Vagina (tissue), 2 donors: ENCODE measurements around the gene MS4A2. TPM values are rescaled to one million over a fixed set of nuclear protein-coding genes. Genes with fewer than 3 reads are reported as not detected.
"Not testable (repeated sequence)": the region's sequence is repeated elsewhere in the genome, so short reads cannot be mapped to it uniquely, and the experiment has no call there.

Experiments used
- DNase-seq, 2 donors: peaks; one replicate each; pipeline ENCODE4 v3.0.0-alpha.2; 2017; ENCODE audit errors: extremely low spot score in 2 of 2
- H3K27ac ChIP-seq: fragments of 200-600 bp; sonication (generic); one replicate; pipeline ENCODE4 v1.5.1; 2019
- H3K27me3 ChIP-seq: fragments of 200-600 bp; sonication (generic); one replicate; pipeline ENCODE4 v1.5.1; 2019
- H3K36me3 ChIP-seq, 2 donors: fragments of 200-600 bp; sonication (generic); one replicate each; pipeline ENCODE4 v1.5.1; 2017 to 2019
- H3K4me1 ChIP-seq: fragments of 200-600 bp; sonication (generic); one replicate; pipeline ENCODE4 v1.5.1; 2019
- H3K4me3 ChIP-seq, 2 donors: fragments of 200-600 bp; sonication (generic); 1 replicate in 1 of 2; 2 replicates in 1 of 2; pipeline ENCODE4 v1.5.1; 2016 to 2019
- H3K9me3 ChIP-seq: fragments of 200-600 bp; sonication (generic); one replicate; pipeline ENCODE4 v1.5.1; 2019
- POLR2A ChIP-seq, 2 donors: fragments of 450-650 bp; IDR thresholded peaks; one replicate each; pipeline ENCODE4 v1.6.1; 2017; ENCODE audit warnings: antibody characterized with exemption in 2 of 2, mild to moderate bottlenecking in 2 of 2, moderate library complexity in 2 of 2
- POLR2AphosphoS5 ChIP-seq, 2 donors: sonication (generic); formaldehyde crosslinking; IDR thresholded peaks; one replicate each; pipeline ENCODE4 v1.9.0; 2017; ENCODE audit warnings: antibody characterized with exemption in 2 of 2, mild to moderate bottlenecking in 2 of 2, low read depth in 1 of 2; ENCODE audit not compliant: insufficient read depth in 1 of 2
- intact Hi-C: fragments of 100-400 bp; cut with DNase I; formaldehyde crosslinking; loops from one replicate; pipeline ENCODE4 v1.15.1; 2023
- total RNA-seq: library from RNA; depleted of rRNA; stranded (reverse); fragments of >200 nt; gene quantifications from one replicate; pipeline ENCODE4 v1.2.3, GENCODE V29; 2016
- TF ChIP-seq, protein P1 (sequence below), 3 experiments: fragments of 450-650 bp in 2 of 3; fragments of 200-600 bp in 1 of 3; sonication (generic) in 1 of 3; IDR thresholded peaks; one replicate each; pipeline ENCODE4 v1.5.1; 2017 to 2019; ENCODE audit warnings: antibody characterized with exemption in 3 of 3, mild to moderate bottlenecking in 2 of 3, moderate library complexity in 2 of 3

Gene MS4A2
- total RNA-seq, 1 donor from 2014 or later: 10.3 TPM

DNA sequence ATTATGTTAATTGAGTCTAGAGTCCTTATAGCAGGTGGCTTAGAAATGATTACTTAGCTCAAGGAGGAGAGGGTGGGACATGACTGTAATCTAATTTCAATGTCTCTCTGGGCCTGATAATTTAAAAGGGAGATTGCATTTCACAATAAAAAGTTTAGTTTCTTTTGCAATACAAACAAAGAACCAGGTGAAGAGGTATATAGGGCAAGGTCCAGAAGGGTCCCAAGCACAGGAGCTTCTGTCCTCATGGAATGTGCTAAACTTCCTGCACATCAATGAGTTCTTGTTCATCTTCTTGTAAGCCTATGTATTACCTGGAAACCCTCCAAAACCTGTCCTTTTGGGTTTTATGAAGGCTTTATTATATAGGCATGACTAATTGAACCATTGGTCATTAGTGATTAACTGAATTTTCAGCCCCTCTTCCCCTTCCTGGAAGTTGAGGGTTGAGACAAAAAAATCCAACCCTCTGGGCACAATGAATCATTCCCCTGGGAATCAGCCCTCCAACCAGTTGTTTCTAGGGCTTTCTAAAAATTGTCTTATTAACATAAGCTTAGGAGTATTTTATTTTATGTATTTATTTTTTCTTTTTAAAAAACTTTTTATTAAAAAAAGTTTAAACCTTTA is 37.6 kb downstream of the MS4A2 start:
- no peak overlapping the region for H3K27ac ChIP-seq
- no peak overlapping the region for H3K4me3 ChIP-seq
- TF ChIP-seq POLR2A (IDR thresholded peaks at IDR 0.05) (no peak), POLR2AphosphoS5 (IDR thresholded peaks at IDR 0.05; ENCODE audit: insufficient read depth in 1 of 2, low read depth in 1 of 2) (no peak)
- TF ChIP-seq, protein P1, sequence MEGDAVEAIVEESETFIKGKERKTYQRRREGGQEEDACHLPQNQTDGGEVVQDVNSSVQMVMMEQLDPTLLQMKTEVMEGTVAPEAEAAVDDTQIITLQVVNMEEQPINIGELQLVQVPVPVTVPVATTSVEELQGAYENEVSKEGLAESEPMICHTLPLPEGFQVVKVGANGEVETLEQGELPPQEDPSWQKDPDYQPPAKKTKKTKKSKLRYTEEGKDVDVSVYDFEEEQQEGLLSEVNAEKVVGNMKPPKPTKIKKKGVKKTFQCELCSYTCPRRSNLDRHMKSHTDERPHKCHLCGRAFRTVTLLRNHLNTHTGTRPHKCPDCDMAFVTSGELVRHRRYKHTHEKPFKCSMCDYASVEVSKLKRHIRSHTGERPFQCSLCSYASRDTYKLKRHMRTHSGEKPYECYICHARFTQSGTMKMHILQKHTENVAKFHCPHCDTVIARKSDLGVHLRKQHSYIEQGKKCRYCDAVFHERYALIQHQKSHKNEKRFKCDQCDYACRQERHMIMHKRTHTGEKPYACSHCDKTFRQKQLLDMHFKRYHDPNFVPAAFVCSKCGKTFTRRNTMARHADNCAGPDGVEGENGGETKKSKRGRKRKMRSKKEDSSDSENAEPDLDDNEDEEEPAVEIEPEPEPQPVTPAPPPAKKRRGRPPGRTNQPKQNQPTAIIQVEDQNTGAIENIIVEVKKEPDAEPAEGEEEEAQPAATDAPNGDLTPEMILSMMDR (IDR thresholded peaks at IDR 0.05): no peak
- H3K36me3 ChIP-seq: no peaks in the 10 kb centered on the region
- intact Hi-C loops: no loop called here
- H3K9me3 ChIP-seq: no peaks in the 10 kb centered on the region
- no peaks in the 10 kb centered on the region for H3K4me1 ChIP-seq
- DNase-seq: no peak
- H3K27me3 ChIP-seq: no peaks in the 10 kb centered on the region

DNA sequence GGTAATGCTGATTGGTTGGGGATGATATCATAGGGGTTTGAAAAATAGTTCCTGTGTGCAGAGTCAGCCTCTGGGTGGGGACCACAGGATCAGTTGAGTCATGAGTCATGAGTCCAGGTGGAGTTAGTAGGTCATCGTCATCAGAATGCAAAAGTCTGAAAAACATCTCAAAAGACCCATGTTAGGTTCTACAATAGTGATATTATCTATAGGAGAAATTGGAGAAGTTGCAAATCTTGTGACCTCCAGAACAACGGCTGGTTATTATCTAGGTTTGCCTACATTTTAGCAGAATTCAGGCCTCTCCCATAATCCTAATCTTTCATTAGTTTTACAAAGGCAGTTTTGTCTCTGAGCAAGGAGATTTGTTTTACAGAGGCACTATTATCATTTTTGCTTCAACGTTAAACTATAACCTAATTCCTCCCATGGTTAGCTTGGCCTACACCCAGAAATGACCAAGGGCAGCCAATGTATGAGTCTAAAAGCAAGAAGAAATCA is 38.9 kb downstream of the MS4A2 start:
- Histone ChIP-seq H3K27me3 (no peaks in the 10 kb centered on the region), H3K4me3 (no peak overlapping the region), H3K36me3 (no peaks in the 10 kb centered on the region), H3K27ac (no peak overlapping the region), H3K4me1 (no peaks in the 10 kb centered on the region), H3K9me3 (no peaks in the 10 kb centered on the region)
- intact Hi-C loops: no loop called here
- TF ChIP-seq POLR2AphosphoS5 (IDR thresholded peaks at IDR 0.05; ENCODE audit: insufficient read depth in 1 of 2, low read depth in 1 of 2): no peak
- TF ChIP-seq POLR2A (IDR thresholded peaks at IDR 0.05): no peak
- TF ChIP-seq, protein P1 (IDR thresholded peaks at IDR 0.05): no peak
- DNase-seq: no peak

DNA sequence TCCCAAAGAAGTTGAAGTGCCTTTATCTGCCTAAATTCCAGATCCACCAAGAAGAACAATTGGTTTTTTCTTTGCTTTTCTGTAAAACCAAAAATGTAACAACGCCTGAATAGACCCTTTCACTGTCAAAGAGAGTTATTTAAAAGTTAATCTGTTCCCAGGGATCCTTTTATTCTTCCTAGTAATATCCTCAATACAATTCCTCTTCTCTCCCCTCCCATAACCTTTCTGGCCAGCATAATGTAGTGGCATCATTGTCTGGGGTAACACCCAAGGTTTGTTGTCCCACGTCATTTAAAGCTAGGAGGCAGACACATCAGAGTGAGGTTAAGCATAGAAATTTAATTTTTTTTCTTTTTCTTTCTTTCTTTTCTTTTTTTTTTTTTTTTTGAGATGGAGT is 39.9 kb downstream of the MS4A2 start:
- H3K36me3 ChIP-seq: no peaks in the 10 kb centered on the region
- H3K9me3 ChIP-seq: no peaks in the 10 kb centered on the region
- H3K27me3 ChIP-seq: no peaks in the 10 kb centered on the region
- TF ChIP-seq POLR2A (IDR thresholded peaks at IDR 0.05): no peak
- no peak for TF ChIP-seq POLR2AphosphoS5 (IDR thresholded peaks at IDR 0.05; ENCODE audit: insufficient read depth in 1 of 2, low read depth in 1 of 2)
- H3K4me1 ChIP-seq: no peaks in the 10 kb centered on the region
- no peak overlapping the region for H3K4me3 ChIP-seq
- DNase-seq: no peak
- no peak overlapping the region for H3K27ac ChIP-seq
- intact Hi-C loops: no loop called here

DNA sequence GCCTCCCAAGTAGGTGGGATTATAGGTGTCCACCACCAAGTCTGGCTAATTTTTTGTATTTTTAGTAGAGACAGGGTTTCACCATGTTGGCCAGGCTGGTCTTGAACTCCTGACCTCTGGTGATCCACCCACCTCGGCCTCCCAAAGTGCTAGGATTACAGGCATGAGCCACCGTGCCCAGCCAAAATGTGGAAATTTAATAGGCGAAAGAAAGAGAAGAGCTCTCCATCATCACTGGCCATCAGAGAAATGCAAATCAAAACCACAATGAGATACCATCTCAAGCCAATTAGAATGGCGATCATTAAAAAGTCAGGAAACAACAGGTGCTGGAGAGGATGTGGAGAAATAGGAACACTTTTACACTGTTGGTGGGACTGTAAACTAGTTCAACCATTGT is 40.4 kb downstream of the MS4A2 start:
- H3K27me3 ChIP-seq, H3K27ac ChIP-seq, H3K4me1 ChIP-seq, H3K4me3 ChIP-seq, intact Hi-C loops, H3K36me3 ChIP-seq, H3K9me3 ChIP-seq, DNase-seq: not testable (repeated sequence)

DNA sequence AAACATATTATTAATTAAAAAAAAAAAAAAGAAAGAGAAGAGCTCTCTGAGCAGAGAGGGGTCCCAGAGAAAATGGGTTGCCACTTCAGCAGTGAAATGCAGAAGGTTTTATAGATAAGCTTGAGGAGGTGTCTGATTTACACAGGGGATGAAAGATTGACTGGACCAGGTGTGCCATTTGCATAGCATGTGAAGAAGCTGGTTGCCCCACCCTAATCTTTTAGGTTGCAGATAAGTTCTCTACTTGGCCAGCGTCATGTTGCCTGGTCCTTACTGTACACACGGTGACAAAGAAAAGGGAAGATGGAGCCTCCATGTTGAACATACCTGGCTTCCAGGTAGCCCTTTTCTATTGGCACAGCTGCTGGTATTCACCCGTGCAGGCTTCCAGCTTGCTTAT is 41.4 kb downstream of the MS4A2 start:
- no peak for TF ChIP-seq POLR2A (IDR thresholded peaks at IDR 0.05)
- TF ChIP-seq, protein P1 (IDR thresholded peaks at IDR 0.05): no peak
- no peak for TF ChIP-seq POLR2AphosphoS5 (IDR thresholded peaks at IDR 0.05; ENCODE audit: insufficient read depth in 1 of 2, low read depth in 1 of 2)
- H3K36me3 ChIP-seq: no peaks in the 10 kb centered on the region
- no peak for DNase-seq
- H3K9me3 ChIP-seq: no peaks in the 10 kb centered on the region
- no peak overlapping the region for H3K27ac ChIP-seq
- no peaks in the 10 kb centered on the region for H3K27me3 ChIP-seq
- H3K4me1 ChIP-seq: no peaks in the 10 kb centered on the region
- intact Hi-C loops: no loop called here
- H3K4me3 ChIP-seq: no peak overlapping the region

DNA sequence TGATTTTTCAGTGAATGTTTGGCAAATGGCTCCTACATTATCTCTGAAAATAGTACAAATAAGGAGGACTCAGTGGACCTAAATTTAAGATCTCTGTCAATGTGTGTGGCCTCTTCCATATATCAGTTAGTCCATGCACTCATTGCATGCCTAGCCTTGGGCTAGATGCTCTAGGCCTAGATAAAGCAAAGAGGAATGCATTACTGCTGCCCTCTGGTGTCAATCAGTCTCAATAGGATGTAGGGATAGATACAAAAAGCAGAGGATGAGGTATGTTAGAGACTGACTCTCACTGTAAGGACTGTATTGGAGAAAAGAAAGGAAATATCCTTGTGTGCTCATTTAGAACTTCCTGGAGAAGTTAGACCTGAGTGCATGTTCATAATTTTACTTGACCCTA is 42.0 kb downstream of the MS4A2 start:
- Histone ChIP-seq H3K9me3 (no peaks in the 10 kb centered on the region), H3K27ac (no peak overlapping the region), H3K4me1 (no peaks in the 10 kb centered on the region), H3K27me3 (no peaks in the 10 kb centered on the region), H3K36me3 (no peaks in the 10 kb centered on the region), H3K4me3 (no peak overlapping the region)
- no peak for TF ChIP-seq POLR2A (IDR thresholded peaks at IDR 0.05)
- intact Hi-C loops: no loop called here
- no peak for DNase-seq
